HG02623 (cell line): Measurements from ENCODE around the gene ATP10A.

Source experiments
- ATAC-seq: cut with Tn5 transposase; IDR thresholded peaks from one replicate; pipeline ENCODE4 v1.9.1; 2021; ENCODE audit warnings: moderate library complexity; ENCODE audit not compliant: unreplicated experiment

Gene ATP10A

GRCh38 chr15:25830844-25831451, 32.2 kb downstream of the ATP10A start:
- ATAC-seq: no peak

GRCh38 chr15:25829073-25829472, 34.1 kb downstream of the ATP10A start:
- no peak for ATAC-seq

GRCh38 chr15:25825207-25825606, 37.9 kb downstream of the ATP10A start:
- no peak for ATAC-seq

- no peak for ATAC-seq
Observed at GRCh38 chr15:25824618-25825017, 38.5 kb downstream of the ATP10A start.

- ATAC-seq: no peak
Observed at GRCh38 chr15:25812845-25813244, 50.3 kb downstream of the ATP10A start.

- ATAC-seq: no peak
Observed at GRCh38 chr15:25812073-25812472, 51.1 kb downstream of the ATP10A start.

GRCh38 chr15:25811481-25811906, 51.6 kb downstream of the ATP10A start:
- peak; percentile 70 for ATAC-seq

GRCh38 chr15:25810631-25811091, 52.5 kb downstream of the ATP10A start:
- no peak for ATAC-seq

GRCh38 chr15:25810154-25810553, 53.0 kb downstream of the ATP10A start:
- no peak for ATAC-seq

GRCh38 chr15:25807063-25807462, 56.1 kb downstream of the ATP10A start:
- ATAC-seq: no peak

GRCh38 chr15:25805031-25805430, 58.1 kb downstream of the ATP10A start:
- no peak for ATAC-seq

- no peak for ATAC-seq
Observed at GRCh38 chr15:25804451-25804850, 58.7 kb downstream of the ATP10A start.

GRCh38 chr15:25803541-25803940, 59.6 kb downstream of the ATP10A start:
- ATAC-seq: no peak

- ATAC-seq: no peak
Observed at GRCh38 chr15:25803036-25803435, 60.1 kb downstream of the ATP10A start.

- no peak for ATAC-seq
Observed at GRCh38 chr15:25802285-25802830, 60.8 kb downstream of the ATP10A start.

GRCh38 chr15:25801586-25802284, 61.4 kb downstream of the ATP10A start:
- no peak for ATAC-seq

- ATAC-seq: no peak
Observed at GRCh38 chr15:25800761-25801515, 62.2 kb downstream of the ATP10A start.

GRCh38 chr15:25799906-25800700, 63.0 kb downstream of the ATP10A start:
- ATAC-seq: no peak

- ATAC-seq: no peak
Observed at GRCh38 chr15:25797936-25798901, 64.9 kb downstream of the ATP10A start.

GRCh38 chr15:25797511-25797935, 65.6 kb downstream of the ATP10A start:
- no peak for ATAC-seq
